ENCODE data around the gene ARHGAP10. TPM values are rescaled to one million over a fixed set of nuclear protein-coding genes. Genes with fewer than 3 reads are reported as not detected.

Gene ARHGAP10
- total RNA-seq, 4 donors from 2014 or later: 131 to 217 (median 206) TPM

GRCh38 chr4:148101235-148101634 is 369.3 kb downstream of the ARHGAP10 start:
- no peak overlapping the region for H3K4me3 ChIP-seq
- TF ChIP-seq, protein P1, sequence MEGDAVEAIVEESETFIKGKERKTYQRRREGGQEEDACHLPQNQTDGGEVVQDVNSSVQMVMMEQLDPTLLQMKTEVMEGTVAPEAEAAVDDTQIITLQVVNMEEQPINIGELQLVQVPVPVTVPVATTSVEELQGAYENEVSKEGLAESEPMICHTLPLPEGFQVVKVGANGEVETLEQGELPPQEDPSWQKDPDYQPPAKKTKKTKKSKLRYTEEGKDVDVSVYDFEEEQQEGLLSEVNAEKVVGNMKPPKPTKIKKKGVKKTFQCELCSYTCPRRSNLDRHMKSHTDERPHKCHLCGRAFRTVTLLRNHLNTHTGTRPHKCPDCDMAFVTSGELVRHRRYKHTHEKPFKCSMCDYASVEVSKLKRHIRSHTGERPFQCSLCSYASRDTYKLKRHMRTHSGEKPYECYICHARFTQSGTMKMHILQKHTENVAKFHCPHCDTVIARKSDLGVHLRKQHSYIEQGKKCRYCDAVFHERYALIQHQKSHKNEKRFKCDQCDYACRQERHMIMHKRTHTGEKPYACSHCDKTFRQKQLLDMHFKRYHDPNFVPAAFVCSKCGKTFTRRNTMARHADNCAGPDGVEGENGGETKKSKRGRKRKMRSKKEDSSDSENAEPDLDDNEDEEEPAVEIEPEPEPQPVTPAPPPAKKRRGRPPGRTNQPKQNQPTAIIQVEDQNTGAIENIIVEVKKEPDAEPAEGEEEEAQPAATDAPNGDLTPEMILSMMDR (IDR thresholded peaks at IDR 0.05): no peak
- TF ChIP-seq POLR2A (IDR thresholded peaks at IDR 0.05) (no peak), EP300 (IDR thresholded peaks at IDR 0.05) (no peak)
- whole genome bisulfite sequencing, 2 donors: 81 to 96% methylated on average over 3 of the region's 3 CpGs
- H3K9me3 ChIP-seq: peaks cover 0 to 4% (median 0%) of the 10 kb centered on the region in 4 donors
- DNase-seq (ENCODE audit: low spot score in 2 of 2): no peak
- H3K27ac ChIP-seq: no peak overlapping the region
- no peaks in the 10 kb centered on the region for H3K4me1 ChIP-seq
- peaks cover 0 to 46% (median 0%) of the 10 kb centered on the region in 3 donors for H3K36me3 ChIP-seq
- no peaks in the 10 kb centered on the region for H3K27me3 ChIP-seq

GRCh38 chr4:148101790-148102189 is 369.9 kb downstream of the ARHGAP10 start:
- Histone ChIP-seq H3K4me1 (no peaks in the 10 kb centered on the region), H3K4me3 (no peak overlapping the region), H3K9me3 (peaks cover 0 to 10% (median 0%) of the 10 kb centered on the region in 4 donors), H3K36me3 (peaks cover 0 to 52% (median 0%) of the 10 kb centered on the region in 3 donors), H3K27ac (no peak overlapping the region), H3K27me3 (no peaks in the 10 kb centered on the region)
- DNase-seq (ENCODE audit: low spot score in 2 of 2): no peak
- TF ChIP-seq, protein P1 (IDR thresholded peaks at IDR 0.05): no peak
- TF ChIP-seq POLR2A (IDR thresholded peaks at IDR 0.05) (no peak), EP300 (IDR thresholded peaks at IDR 0.05) (no peak)
- WGBS, 2 donors: 47 to 65% methylated on average over 4 of the region's 4 CpGs

- Histone ChIP-seq H3K9me3 (peaks cover 0 to 18% (median 0%) of the 10 kb centered on the region in 4 donors), H3K36me3 (peaks cover 0 to 66% (median 0%) of the 10 kb centered on the region in 3 donors), H3K4me1 (no peaks in the 10 kb centered on the region), H3K27ac (no peak overlapping the region), H3K27me3 (no peaks in the 10 kb centered on the region), H3K4me3 (no peak overlapping the region)
- no peak for DNase-seq (ENCODE audit: low spot score in 2 of 2)
- TF ChIP-seq, protein P1 (IDR thresholded peaks at IDR 0.05): no peak
- TF ChIP-seq EP300 (IDR thresholded peaks at IDR 0.05): no peak
- no peak for TF ChIP-seq POLR2A (IDR thresholded peaks at IDR 0.05)
- WGBS, 2 donors: 96 to 97% methylated on average over 7 of the region's 7 CpGs
Measured at GRCh38 chr4:148103597-148104355, 371.9 kb downstream of the ARHGAP10 start.

DNA sequence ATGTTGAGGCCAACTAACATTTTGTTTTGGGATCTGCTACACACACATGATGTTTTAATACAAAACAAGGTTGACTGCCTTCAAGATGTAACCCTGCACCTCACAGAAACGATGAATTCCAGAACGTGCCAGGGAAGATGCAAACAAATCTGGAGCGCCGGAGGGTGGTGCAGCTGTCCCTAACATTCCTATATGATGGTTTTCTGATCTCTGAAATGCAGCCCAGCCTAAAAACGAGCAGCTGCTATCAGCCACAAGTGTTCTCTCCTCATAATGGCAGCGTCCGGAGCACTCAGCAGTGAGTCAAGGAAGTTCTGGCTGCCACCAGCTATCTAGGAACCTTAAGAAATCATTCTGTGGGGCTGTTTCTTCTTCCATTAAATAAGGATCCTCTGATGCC is 376.9 kb downstream of the ARHGAP10 start:
- DNase-seq (ENCODE audit: low spot score in 2 of 2): no peak
- 93 to 94% methylated on average over 7 of the region's 7 CpGs for WGBS, 2 donors
- H3K27ac ChIP-seq: no peak overlapping the region
- no peaks in the 10 kb centered on the region for H3K27me3 ChIP-seq
- H3K4me1 ChIP-seq: peaks cover 0 to 5% (median 2%) of the 10 kb centered on the region in 4 donors
- H3K36me3 ChIP-seq: peaks cover 0 to 73% (median 0%) of the 10 kb centered on the region in 3 donors
- TF ChIP-seq, protein P1 (IDR thresholded peaks at IDR 0.05): no peak
- TF ChIP-seq POLR2A (IDR thresholded peaks at IDR 0.05) (no peak), EP300 (IDR thresholded peaks at IDR 0.05) (no peak)
- H3K9me3 ChIP-seq: peaks cover 0 to 18% (median 0%) of the 10 kb centered on the region in 4 donors
- no peak overlapping the region for H3K4me3 ChIP-seq

DNA sequence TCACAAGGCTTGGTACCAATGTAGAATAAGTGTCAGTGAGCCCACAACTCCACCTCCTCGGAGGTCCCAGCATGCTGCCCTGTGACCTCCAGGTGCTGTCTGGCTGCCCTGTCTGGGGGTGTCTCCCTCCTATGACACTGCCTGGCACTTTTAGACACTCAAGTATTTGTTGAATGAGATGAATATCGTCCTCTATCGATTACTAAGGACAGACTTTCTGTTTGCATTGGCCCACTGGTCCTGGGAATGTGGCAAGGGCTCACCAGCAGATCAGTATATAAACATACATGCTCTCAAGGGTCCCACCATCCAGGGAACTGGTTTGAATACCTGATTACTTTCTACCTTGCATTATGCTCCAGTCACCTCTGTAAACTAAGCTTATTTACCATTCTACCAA is 377.3 kb downstream of the ARHGAP10 start:
- peaks cover 0 to 73% (median 0%) of the 10 kb centered on the region in 3 donors for H3K36me3 ChIP-seq
- 91 to 92% methylated on average over 3 of the region's 3 CpGs for WGBS, 2 donors

More for the DNA sequence above, 377.3 kb downstream of the ARHGAP10 start:
- no peak overlapping the region for H3K4me3 ChIP-seq
- H3K27me3 ChIP-seq: no peaks in the 10 kb centered on the region
- TF ChIP-seq, protein P1 (IDR thresholded peaks at IDR 0.05): no peak
- TF ChIP-seq POLR2A (IDR thresholded peaks at IDR 0.05) (no peak), EP300 (IDR thresholded peaks at IDR 0.05) (no peak)
- peaks cover 0 to 18% (median 0%) of the 10 kb centered on the region in 4 donors for H3K9me3 ChIP-seq
- H3K27ac ChIP-seq: no peak overlapping the region
- H3K4me1 ChIP-seq: peaks cover 0 to 5% (median 2%) of the 10 kb centered on the region in 4 donors
- no peak for DNase-seq (ENCODE audit: low spot score in 2 of 2)
